ENCODE results near the gene SMOC2. TPM values are rescaled to one million over a fixed set of nuclear protein-coding genes. Genes with fewer than 3 reads are reported as not detected.

Gene SMOC2
- polyA plus RNA-seq, 2 of the 4 experiments (the other 2 are of a cell fraction), result not detected

DNA sequence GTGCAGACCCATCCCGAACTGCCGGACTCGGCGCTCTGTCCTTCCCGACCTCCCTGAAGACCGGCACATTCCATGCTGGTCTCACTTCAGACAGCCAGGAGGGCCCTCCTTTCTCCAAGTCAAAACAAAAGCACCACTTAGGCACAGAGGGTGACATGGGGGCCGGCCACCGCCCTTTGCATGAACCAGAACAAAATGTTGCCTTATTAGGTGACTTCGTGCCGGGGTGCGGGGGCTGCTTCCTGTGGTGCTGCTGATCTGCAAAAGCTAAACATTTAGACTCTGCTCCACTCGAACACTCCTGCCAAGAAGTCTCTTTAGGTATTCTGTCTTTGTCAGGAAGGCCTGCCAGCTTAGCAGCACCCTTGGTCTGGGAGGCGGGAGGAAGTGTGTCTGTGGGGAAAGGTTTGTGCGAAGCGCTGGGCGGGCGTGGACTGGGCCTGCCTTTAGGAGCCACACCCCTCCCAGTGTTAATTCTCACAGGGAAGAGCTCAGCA is 133.8 kb downstream of the SMOC2 start:
- DNase-seq (ENCODE audit: low read depth in 1 of 2, low spot score in 1 of 2), result no peak
- H3K4me2 ChIP-seq, result no peak overlapping the region
- no peak for FAIRE-seq
- POLR2A ChIA-PET, result no interaction called here
- no peak overlapping the region for H3K27ac ChIP-seq
- 45% methylated on average over 7 of the region's 17 CpGs for WGBS (ENCODE audit: missing lambda C conversion rate)
- ATAC-seq, result no peak
- TF ChIP-seq, protein P1, sequence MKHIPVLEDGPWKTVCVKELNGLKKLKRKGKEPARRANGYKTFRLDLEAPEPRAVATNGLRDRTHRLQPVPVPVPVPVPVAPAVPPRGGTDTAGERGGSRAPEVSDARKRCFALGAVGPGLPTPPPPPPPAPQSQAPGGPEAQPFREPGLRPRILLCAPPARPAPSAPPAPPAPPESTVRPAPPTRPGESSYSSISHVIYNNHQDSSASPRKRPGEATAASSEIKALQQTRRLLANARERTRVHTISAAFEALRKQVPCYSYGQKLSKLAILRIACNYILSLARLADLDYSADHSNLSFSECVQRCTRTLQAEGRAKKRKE (CRISPR knock-in tag; IDR thresholded peaks at IDR 0.05; ENCODE audit: low read depth), result no peak
- TF ChIP-seq PHF8 (IDR thresholded peaks at IDR 0.05; ENCODE audit: borderline replicate concordance, low read depth), result no peak
- TF ChIP-seq, protein P2, sequence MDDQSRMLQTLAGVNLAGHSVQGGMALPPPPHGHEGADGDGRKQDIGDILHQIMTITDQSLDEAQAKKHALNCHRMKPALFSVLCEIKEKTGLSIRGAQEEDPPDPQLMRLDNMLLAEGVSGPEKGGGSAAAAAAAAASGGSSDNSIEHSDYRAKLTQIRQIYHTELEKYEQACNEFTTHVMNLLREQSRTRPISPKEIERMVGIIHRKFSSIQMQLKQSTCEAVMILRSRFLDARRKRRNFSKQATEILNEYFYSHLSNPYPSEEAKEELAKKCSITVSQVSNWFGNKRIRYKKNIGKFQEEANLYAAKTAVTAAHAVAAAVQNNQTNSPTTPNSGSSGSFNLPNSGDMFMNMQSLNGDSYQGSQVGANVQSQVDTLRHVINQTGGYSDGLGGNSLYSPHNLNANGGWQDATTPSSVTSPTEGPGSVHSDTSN (IDR thresholded peaks at IDR 0.05), result no peak
- TF ChIP-seq CEBPB (IDR thresholded peaks at IDR 0.05), result no peak
- TF ChIP-seq BCL3 (IDR thresholded peaks at IDR 0.05), result no peak
- no peak for TF ChIP-seq RNF2 (IDR thresholded peaks at IDR 0.05; ENCODE audit: borderline replicate concordance, low read depth)
- TF ChIP-seq ZFP36 (IDR thresholded peaks at IDR 0.05; ENCODE audit: borderline replicate concordance, partially characterized antibody), result no peak
- no peak for TF ChIP-seq NFE2L2 (conservative IDR thresholded peaks at IDR 0.05; ENCODE audit: low read length)
- TF ChIP-seq ZC3H11A (IDR thresholded peaks at IDR 0.05), result no peak
- TF ChIP-seq TFCP2L1 (CRISPR knock-in tag; IDR thresholded peaks at IDR 0.05), result no peak
- TF ChIP-seq CBX2 (IDR thresholded peaks at IDR 0.05; ENCODE audit: borderline replicate concordance, low read depth), result no peak
- TF ChIP-seq, protein P3, sequence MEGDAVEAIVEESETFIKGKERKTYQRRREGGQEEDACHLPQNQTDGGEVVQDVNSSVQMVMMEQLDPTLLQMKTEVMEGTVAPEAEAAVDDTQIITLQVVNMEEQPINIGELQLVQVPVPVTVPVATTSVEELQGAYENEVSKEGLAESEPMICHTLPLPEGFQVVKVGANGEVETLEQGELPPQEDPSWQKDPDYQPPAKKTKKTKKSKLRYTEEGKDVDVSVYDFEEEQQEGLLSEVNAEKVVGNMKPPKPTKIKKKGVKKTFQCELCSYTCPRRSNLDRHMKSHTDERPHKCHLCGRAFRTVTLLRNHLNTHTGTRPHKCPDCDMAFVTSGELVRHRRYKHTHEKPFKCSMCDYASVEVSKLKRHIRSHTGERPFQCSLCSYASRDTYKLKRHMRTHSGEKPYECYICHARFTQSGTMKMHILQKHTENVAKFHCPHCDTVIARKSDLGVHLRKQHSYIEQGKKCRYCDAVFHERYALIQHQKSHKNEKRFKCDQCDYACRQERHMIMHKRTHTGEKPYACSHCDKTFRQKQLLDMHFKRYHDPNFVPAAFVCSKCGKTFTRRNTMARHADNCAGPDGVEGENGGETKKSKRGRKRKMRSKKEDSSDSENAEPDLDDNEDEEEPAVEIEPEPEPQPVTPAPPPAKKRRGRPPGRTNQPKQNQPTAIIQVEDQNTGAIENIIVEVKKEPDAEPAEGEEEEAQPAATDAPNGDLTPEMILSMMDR (IDR thresholded peaks at IDR 0.05), result no peak
- no peaks in the 10 kb centered on the region for H3K9me3 ChIP-seq
- H3K4me1 ChIP-seq, result no peaks in the 10 kb centered on the region
- H3K4me3 ChIP-seq, result no peak overlapping the region
- CTCF ChIA-PET, result no interaction called here

DNA sequence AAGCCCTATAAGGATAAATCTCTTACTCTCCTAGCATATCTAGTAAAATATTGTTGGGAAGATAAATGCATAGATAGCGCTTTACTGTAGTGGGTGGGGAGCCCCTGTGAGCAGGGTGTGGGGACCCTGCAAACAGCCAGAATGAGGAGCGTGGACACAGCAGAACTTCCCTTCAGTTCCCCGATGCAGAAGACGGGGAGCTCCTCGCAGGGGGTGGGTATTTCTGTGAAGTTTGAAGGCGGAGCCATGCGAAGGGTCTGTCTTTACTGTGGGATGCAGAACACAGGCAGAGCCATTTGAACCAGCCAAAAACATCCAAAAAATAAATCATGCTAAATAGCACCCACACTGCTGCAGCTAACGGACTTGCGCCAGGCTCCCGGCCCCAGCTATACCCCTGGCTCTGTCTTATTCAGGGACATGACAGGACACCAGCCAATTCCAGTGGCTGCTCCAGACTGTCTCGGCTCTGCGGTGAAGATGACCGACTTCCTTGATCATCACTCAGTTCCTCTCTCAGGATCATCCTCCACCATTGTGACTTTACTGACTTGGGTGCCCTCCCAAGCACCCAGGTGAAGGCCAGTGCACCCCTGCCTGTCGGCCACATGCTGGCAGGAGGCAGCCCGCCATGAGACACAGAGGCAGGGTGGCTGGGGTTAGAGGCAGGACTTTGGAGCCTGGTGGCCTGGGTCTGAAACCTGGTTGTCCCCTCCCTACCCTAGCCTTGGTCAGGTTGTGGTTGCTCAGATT is 134.5 kb downstream of the SMOC2 start:
- Histone ChIP-seq H3K9me3 (no peaks in the 10 kb centered on the region), H3K27ac (no peak overlapping the region), H3K4me3 (no peak overlapping the region), H3K4me2 (no peak overlapping the region), H3K4me1 (no peaks in the 10 kb centered on the region)
- ChIA-PET POLR2A (no interaction called here), CTCF (no interaction called here)
- ATAC-seq (no peak), DNase-seq (ENCODE audit: low read depth in 1 of 2, low spot score in 1 of 2) (no peak), FAIRE-seq (no peak)
- TF ChIP-seq KDM1A (IDR thresholded peaks at IDR 0.05; ENCODE audit: low read depth) (no peak), HOXA7 (CRISPR knock-in tag; IDR thresholded peaks at IDR 0.05) (no peak), FOSL2 (IDR thresholded peaks at IDR 0.05) (no peak), FOSL2 (CRISPR knock-in tag; IDR thresholded peaks at IDR 0.05) (no peak), KDM5A (IDR thresholded peaks at IDR 0.05) (no peak), HMGXB4 (CRISPR knock-in tag; IDR thresholded peaks at IDR 0.05; ENCODE audit: borderline replicate concordance) (no peak), JUN (IDR thresholded peaks at IDR 0.05) (no peak), BHLHE40 (IDR thresholded peaks at IDR 0.05; ENCODE audit: low read depth, low read length) (no peak)
- 44% methylated on average over 10 of the region's 15 CpGs for WGBS (ENCODE audit: missing lambda C conversion rate)

All from A549 (cell line).